Amygdala (tissue), 56 donors: ENCODE data around the gene WIPF3.
"Not testable (repeated sequence)": the region's sequence is repeated elsewhere in the genome, so short reads cannot be mapped to it uniquely, and the experiment has no call there.

Experiments
- DNase-seq, 56 donors: peaks; one replicate each; lab custom pipeline; 2025; lab: John Stamatoyannopoulos, UW

The WIPF3 gene

GRCh38 chr7:29875741-29876140 is 69.4 kb downstream of the WIPF3 start:
- DNase-seq, result no peak

GRCh38 chr7:29877196-29877595 is 70.9 kb downstream of the WIPF3 start:
- DNase-seq, result peak in 3 of 56 donors; percentile 8 to 15 (median 11)

GRCh38 chr7:29878081-29878688 is 71.9 kb downstream of the WIPF3 start:
- peak in 5 of 56 donors; percentile 18 to 72 (median 34) for DNase-seq

- no peak for DNase-seq
Observed at GRCh38 chr7:29879609-29880008, 73.3 kb downstream of the WIPF3 start.

GRCh38 chr7:29881724-29882123 is 75.4 kb downstream of the WIPF3 start:
- DNase-seq, result no peak

- no peak for DNase-seq
Observed at GRCh38 chr7:29882481-29882880, 76.2 kb downstream of the WIPF3 start.

- DNase-seq, result peak in 1 of 56 donors; percentile 11
Observed at GRCh38 chr7:29883462-29884398, 77.4 kb downstream of the WIPF3 start.

- peak in 3 of 56 donors; percentile 8 to 27 (median 11) for DNase-seq
Observed at GRCh38 chr7:29884399-29885272, 78.3 kb downstream of the WIPF3 start.

- DNase-seq, result no peak
Observed at GRCh38 chr7:29885626-29886025, 79.3 kb downstream of the WIPF3 start.

- DNase-seq, result no peak
Observed at GRCh38 chr7:29886827-29887226, 80.5 kb downstream of the WIPF3 start.

GRCh38 chr7:29888006-29888405 is 81.7 kb downstream of the WIPF3 start:
- DNase-seq, result no peak

GRCh38 chr7:29889288-29889687 is 83.0 kb downstream of the WIPF3 start:
- DNase-seq, result no peak

GRCh38 chr7:29890251-29890650 is 83.9 kb downstream of the WIPF3 start:
- no peak for DNase-seq

GRCh38 chr7:29890786-29891185 is 84.5 kb downstream of the WIPF3 start:
- not testable (repeated sequence) for DNase-seq

GRCh38 chr7:29891766-29892165 is 85.5 kb downstream of the WIPF3 start:
- no peak for DNase-seq

GRCh38 chr7:29892231-29892630 is 85.9 kb downstream of the WIPF3 start:
- no peak for DNase-seq

GRCh38 chr7:29893351-29893965 is 87.2 kb downstream of the WIPF3 start:
- no peak for DNase-seq

GRCh38 chr7:29894256-29894655 is 87.9 kb downstream of the WIPF3 start:
- no peak for DNase-seq

GRCh38 chr7:29895559-29895958 is 89.3 kb downstream of the WIPF3 start:
- no peak for DNase-seq

GRCh38 chr7:29896685-29897411 is 90.5 kb downstream of the WIPF3 start:
- no peak for DNase-seq
